ENCODE measurements around the gene TET1. TPM values are rescaled to one million over a fixed set of nuclear protein-coding genes. Genes with fewer than 3 reads are reported as not detected.

TET1 gene
- total and polyA plus RNA-seq, 9 of the 15 experiments (the other 6 are each of a cell fraction or from before 2014, with no cell fraction given): 2.6 to 21.3 (median 11.6) TPM

DNA sequence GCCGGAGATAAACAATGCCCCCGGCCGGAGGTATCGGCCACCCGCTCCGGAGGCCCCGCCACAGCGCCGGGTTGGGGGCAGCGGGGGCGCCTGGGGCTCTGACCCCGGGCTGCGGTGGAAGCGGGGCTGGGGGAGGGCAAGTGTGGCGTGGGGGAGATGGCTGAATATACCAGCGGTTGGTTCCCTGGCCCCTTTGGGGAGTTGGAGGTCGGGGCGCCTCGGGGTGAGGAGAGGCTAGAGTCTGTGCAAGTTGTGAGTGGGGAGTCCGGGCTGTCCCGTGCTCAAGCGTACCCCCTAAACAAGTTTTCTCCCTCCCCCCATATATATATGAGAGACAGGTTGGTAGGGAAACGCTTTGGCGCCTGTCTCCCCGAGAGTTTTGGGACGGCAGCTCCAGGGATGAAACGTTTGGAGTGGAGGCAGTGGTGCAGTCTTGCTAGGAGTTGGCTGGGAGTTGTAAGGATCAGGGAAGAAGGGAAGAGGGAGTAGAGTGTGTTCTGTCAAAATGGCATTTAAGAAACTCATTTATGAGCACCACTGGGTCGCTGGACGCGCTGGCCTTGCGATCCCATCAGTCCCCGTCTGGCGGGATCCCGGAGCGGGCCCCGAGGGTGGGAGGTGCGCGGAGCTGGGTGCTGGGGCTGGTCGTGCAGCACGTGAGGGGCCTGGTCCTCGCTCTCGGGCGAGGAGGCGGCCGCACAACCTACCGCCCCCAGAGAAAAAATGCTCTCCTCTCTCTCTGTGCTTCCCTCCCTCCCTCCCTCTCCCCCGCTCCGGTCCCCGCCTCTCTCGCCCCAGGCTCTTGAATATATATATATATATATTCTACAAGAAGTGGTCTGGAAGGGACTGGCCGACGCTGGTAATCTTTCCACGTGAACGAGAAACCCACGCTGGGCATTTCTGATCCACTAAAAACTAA lies 1.1 kb downstream of the TET1 start (continued):
- TF ChIP-seq ZFP30 (CRISPR knock-in tag; IDR thresholded peaks at IDR 0.05; ENCODE audit: borderline replicate concordance) (no peak), CREM (IDR thresholded peaks at IDR 0.05; ENCODE audit: low read depth) (0 out of 2 replicates have a peak, but pooled peaks have one; percentile 33), TEAD1 (CRISPR knock-in tag; IDR thresholded peaks at IDR 0.05) (no peak), ARNT (IDR thresholded peaks at IDR 0.05) (peak in 1 of 2 experiments; percentile 44; a peak in 1 of 4 replicates), BRD9 (IDR thresholded peaks at IDR 0.05; ENCODE audit: low read depth, partially characterized antibody) (no peak), ZNF589 (CRISPR knock-in tag; IDR thresholded peaks at IDR 0.05; ENCODE audit: low read depth) (0 out of 2 replicates have a peak, but pooled peaks have one; percentile 4), ZNF583 (CRISPR knock-in tag; IDR thresholded peaks at IDR 0.05) (0 out of 2 replicates have a peak, but pooled peaks have one; percentile 17), MNT (conservative IDR thresholded peaks at IDR 0.05) (no peak), BACH1 (tag; IDR thresholded peaks at IDR 0.05) (no peak), MAFG (tag; conservative IDR thresholded peaks at IDR 0.05) (no peak), BRD4 (IDR thresholded peaks at IDR 0.05) (no peak), ZNF766 (CRISPR knock-in tag; conservative IDR thresholded peaks at IDR 0.05) (0 out of 2 replicates have a peak, but pooled peaks have one; percentile 12), KLF1 (tag; IDR thresholded peaks at IDR 0.05) (no peak), FOXA3 (CRISPR knock-in tag; conservative IDR thresholded peaks at IDR 0.05 in 1 of 2, IDR thresholded peaks at IDR 0.05 in 1 of 2) (peak in 1 of 2 experiments; percentile 52; a peak in 1 of 4 replicates), AFF4 (CRISPR knock-in tag; IDR thresholded peaks at IDR 0.05) (no peak), CBFA2T2 (conservative IDR thresholded peaks at IDR 0.05) (no peak), FOSL1 (tag; conservative IDR thresholded peaks at IDR 0.05) (no peak), MCM7 (IDR thresholded peaks at IDR 0.05) (no peak), SUPT5H (IDR thresholded peaks at IDR 0.05) (peak; percentile 54), CHD4 (IDR thresholded peaks at IDR 0.05; ENCODE audit: insufficient read depth, insufficient replicate concordance, low read depth, low read length, poor library complexity, severe bottlenecking) (no peak), ADNP (tag; IDR thresholded peaks at IDR 0.05) (no peak), DNMT1 (IDR thresholded peaks at IDR 0.05) (no peak), ARHGAP35 (IDR thresholded peaks at IDR 0.05; ENCODE audit: partially characterized antibody) (no peak), U2AF2 (optimal IDR thresholded peaks at IDR 0.05; ENCODE audit: low read depth, low read length) (no peak)

Measured in K562 (cell line).